ENCODE measurements around the gene WNK1.
"Not testable (repeated sequence)": the region's sequence is repeated elsewhere in the genome, so short reads cannot be mapped to it uniquely, and the experiment has no call there.

The WNK1 gene

GRCh38 chr12:778615-779014 lies 26.2 kb downstream of the WNK1 start:
- no peak for TF ChIP-seq CTCF (IDR thresholded peaks at IDR 0.05; ENCODE audit: low read depth, low read length, missing control alignments)
- no peak overlapping the region for H3K4me3 ChIP-seq (replicated peaks; ENCODE audit: low read depth, low read length)
- no peak for DNase-seq (ENCODE audit: extremely low read depth, low read depth)

- no peak for TF ChIP-seq CTCF (IDR thresholded peaks at IDR 0.05; ENCODE audit: low read depth, low read length, missing control alignments)
- DNase-seq (ENCODE audit: extremely low read depth, low read depth) = no peak
- H3K4me3 ChIP-seq (replicated peaks; ENCODE audit: low read depth, low read length) = peak overlapping the region; percentile 19
These were observed 27.7 kb downstream of the WNK1 start for GRCh38 chr12:779745-780734.

GRCh38 chr12:780750-781379 lies 28.5 kb downstream of the WNK1 start:
- no peak overlapping the region for H3K4me3 ChIP-seq (replicated peaks; ENCODE audit: low read depth, low read length)
- DNase-seq (ENCODE audit: extremely low read depth, low read depth) = no peak
- no peak for TF ChIP-seq CTCF (IDR thresholded peaks at IDR 0.05; ENCODE audit: low read depth, low read length, missing control alignments)

- H3K4me3 ChIP-seq (replicated peaks; ENCODE audit: low read depth, low read length) = no peak overlapping the region
- TF ChIP-seq CTCF (IDR thresholded peaks at IDR 0.05; ENCODE audit: low read depth, low read length, missing control alignments) = no peak
- DNase-seq (ENCODE audit: extremely low read depth, low read depth) = no peak
These were observed 33.3 kb downstream of the WNK1 start for GRCh38 chr12:785706-786105.

- TF ChIP-seq CTCF (IDR thresholded peaks at IDR 0.05; ENCODE audit: low read depth, low read length, missing control alignments) = no peak
- DNase-seq (ENCODE audit: extremely low read depth, low read depth) = no peak
- H3K4me3 ChIP-seq (replicated peaks; ENCODE audit: low read depth, low read length) = no peak overlapping the region
These were observed 35.9 kb downstream of the WNK1 start for GRCh38 chr12:788288-788687.

- H3K4me3 ChIP-seq (replicated peaks; ENCODE audit: low read depth, low read length); DNase-seq (ENCODE audit: extremely low read depth, low read depth): not testable (repeated sequence)
These were observed 36.4 kb downstream of the WNK1 start for GRCh38 chr12:788762-789161.

- DNase-seq (ENCODE audit: extremely low read depth, low read depth) = no peak
- no peak overlapping the region for H3K4me3 ChIP-seq (replicated peaks; ENCODE audit: low read depth, low read length)
- TF ChIP-seq CTCF (IDR thresholded peaks at IDR 0.05; ENCODE audit: low read depth, low read length, missing control alignments) = no peak
These were observed 37.6 kb downstream of the WNK1 start for GRCh38 chr12:789852-790563.
